ENCODE data around the gene UFSP2.

DNA sequence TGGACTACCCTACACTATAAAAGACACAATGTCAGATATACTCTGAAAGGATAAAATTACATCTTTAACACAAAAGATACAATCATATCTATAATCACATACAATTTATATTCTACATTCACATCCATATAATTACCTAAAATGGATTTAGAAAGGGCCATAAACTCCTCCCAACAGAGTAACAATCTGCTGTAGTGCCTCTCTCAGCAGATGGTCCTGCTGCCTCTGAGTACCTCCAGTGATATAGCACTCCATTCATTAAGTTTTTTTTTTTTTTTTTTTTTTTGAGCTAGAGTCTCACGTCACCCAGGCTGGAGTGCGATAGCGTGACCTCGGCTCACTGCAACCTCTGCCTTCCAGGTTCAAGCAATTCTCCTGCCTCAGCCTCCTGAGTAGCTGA, 21.7 kb downstream of the UFSP2 start:
- TF ChIP-seq, protein P1, sequence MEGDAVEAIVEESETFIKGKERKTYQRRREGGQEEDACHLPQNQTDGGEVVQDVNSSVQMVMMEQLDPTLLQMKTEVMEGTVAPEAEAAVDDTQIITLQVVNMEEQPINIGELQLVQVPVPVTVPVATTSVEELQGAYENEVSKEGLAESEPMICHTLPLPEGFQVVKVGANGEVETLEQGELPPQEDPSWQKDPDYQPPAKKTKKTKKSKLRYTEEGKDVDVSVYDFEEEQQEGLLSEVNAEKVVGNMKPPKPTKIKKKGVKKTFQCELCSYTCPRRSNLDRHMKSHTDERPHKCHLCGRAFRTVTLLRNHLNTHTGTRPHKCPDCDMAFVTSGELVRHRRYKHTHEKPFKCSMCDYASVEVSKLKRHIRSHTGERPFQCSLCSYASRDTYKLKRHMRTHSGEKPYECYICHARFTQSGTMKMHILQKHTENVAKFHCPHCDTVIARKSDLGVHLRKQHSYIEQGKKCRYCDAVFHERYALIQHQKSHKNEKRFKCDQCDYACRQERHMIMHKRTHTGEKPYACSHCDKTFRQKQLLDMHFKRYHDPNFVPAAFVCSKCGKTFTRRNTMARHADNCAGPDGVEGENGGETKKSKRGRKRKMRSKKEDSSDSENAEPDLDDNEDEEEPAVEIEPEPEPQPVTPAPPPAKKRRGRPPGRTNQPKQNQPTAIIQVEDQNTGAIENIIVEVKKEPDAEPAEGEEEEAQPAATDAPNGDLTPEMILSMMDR (conservative IDR thresholded peaks at IDR 0.05 in 1 of 2, IDR thresholded peaks at IDR 0.05 in 1 of 2; ENCODE audit: extremely low read depth in 1 of 2, insufficient read depth in 1 of 2, low read depth in 1 of 2, low read length in 2 of 2): no peak
- TF ChIP-seq EZH2 (IDR thresholded peaks at IDR 0.05; ENCODE audit: borderline replicate concordance, low read length): no peak
